GM10248 (cell line): ENCODE measurements around the gene NETO2.
"Not testable (repeated sequence)": the region's sequence is repeated elsewhere in the genome, so short reads cannot be mapped to it uniquely, and the experiment has no call there.

Source experiments
- CTCF ChIA-PET: fragments of 300-600 bp; sonication (Branson Sonifier 250); formaldehyde crosslinking; extraction: SDS; loops from one replicate; lab custom pipeline; 2021; ENCODE audit warnings: antibody characterized with exemption; lab: Yijun Ruan, JAX
- POLR2A ChIA-PET: fragments of 350-650 bp; sonication (Branson Sonifier 250); formaldehyde crosslinking; extraction: SDS; loops from one replicate; lab custom pipeline; 2020; ENCODE audit warnings: antibody characterized with exemption; lab: Yijun Ruan, JAX
- DNase-seq: peaks from one replicate; pipeline ENCODE4 v3.0.0; 2012; ENCODE audit errors: extremely low spot score
- CTCF ChIP-seq: IDR thresholded peaks from 2 replicates; pipeline ENCODE4 v1.5.1; 2012; ENCODE audit warnings: mild to moderate bottlenecking, low read depth; ENCODE audit errors: extremely low read depth, missing control alignments, control extremely low read depth

Gene NETO2

GRCh38 chr16:47142821-47143676 lies 696 bp downstream of the NETO2 start:
- peak; percentile 87 for TF ChIP-seq CTCF
- ChIA-PET POLR2A (interaction anchor here (0.6 to 1.4 kb wide), 3 partner anchors 30 to 1024 kb away, joined by 3 to 6 read pairs (median 5); no protein-coding TSS in a partner anchor), CTCF (interaction anchor here (0.7 to 8.5 kb wide), 80 partner anchors 11 to 1489 kb away, joined by 3 to 90 read pairs (median 5); partner anchors contain the start of genes DNAJA2, ITFG1 and PHKB)
- peak; percentile 88 for DNase-seq

GRCh38 chr16:47142486-47142820 lies 1.3 kb downstream of the NETO2 start:
- ChIA-PET POLR2A (no interaction called here), CTCF (interaction anchor here (0.8 to 8.5 kb wide), 55 partner anchors 11 to 1490 kb away, joined by 3 to 90 read pairs (median 6); partner anchors contain the start of genes C16orf87, DNAJA2, ITFG1 and PHKB)
- no peak for TF ChIP-seq CTCF
- peak; percentile 29 for DNase-seq

GRCh38 chr16:47141773-47142485 lies 1.8 kb downstream of the NETO2 start:
- CTCF ChIA-PET = interaction anchor here (0.6 to 8.5 kb wide), 91 partner anchors 9 to 1491 kb away, joined by 3 to 90 read pairs (median 5); partner anchors contain the start of genes C16orf87, DNAJA2, ITFG1 and PHKB
- TF ChIP-seq CTCF = peak; percentile 97
- POLR2A ChIA-PET = interaction anchor here (0.5 kb wide), 1 partner anchor 26 kb away, joined by 4 read pairs; no protein-coding TSS in a partner anchor
- peak; percentile 79 for DNase-seq

GRCh38 chr16:47140686-47141085 lies 3.1 kb downstream of the NETO2 start:
- DNase-seq = no peak
- POLR2A ChIA-PET = no interaction called here
- CTCF ChIA-PET = interaction anchor here (1.3 to 8.5 kb wide), 23 partner anchors 9 to 1490 kb away, joined by 3 to 90 read pairs (median 10); no protein-coding TSS in a partner anchor
- no peak for TF ChIP-seq CTCF

- POLR2A ChIA-PET = no interaction called here
- no peak for TF ChIP-seq CTCF
- DNase-seq = no peak
- CTCF ChIA-PET = interaction anchor here (0.9 to 1.5 kb wide), 7 partner anchors 17 to 1025 kb away, joined by 3 to 4 read pairs (median 3); no protein-coding TSS in a partner anchor
Measured at GRCh38 chr16:47139561-47140185, 4.1 kb downstream of the NETO2 start.

GRCh38 chr16:47137925-47138324 lies 5.8 kb downstream of the NETO2 start:
- CTCF ChIA-PET = interaction anchor here (0.9 to 1.1 kb wide), 2 partner anchors 190 to 1019 kb away, joined by 3 to 4 read pairs; no protein-coding TSS in a partner anchor
- DNase-seq, POLR2A ChIA-PET: not testable (repeated sequence)
